Right lobe of liver (tissue), 6 donors: ENCODE data around the gene TNFAIP3. TPM values are rescaled to one million over a fixed set of nuclear protein-coding genes. Genes with fewer than 3 reads are reported as not detected.

Source experiments
- ATAC-seq, 4 donors: fragments of 200-7000 bp; cut with Tn5 transposase; one replicate each; pipeline ENCODE4 v1.9.1; 2020; ENCODE audit warnings: mild to moderate bottlenecking in 4 of 4, moderate library complexity in 4 of 4
- DNase-seq, 3 donors: peaks; one replicate each; pipeline ENCODE4 v3.0.0-alpha.2; 2020
- H3K27ac ChIP-seq, 3 donors: fragments of 200-600 bp; one replicate each; pipeline ENCODE4 v1.8.0; 2022
- H3K27me3 ChIP-seq, 2 donors: fragments of 200-600 bp; one replicate each; pipeline ENCODE4 v1.8.0; 2022
- H3K36me3 ChIP-seq, 4 donors: fragments of 200-600 bp; sonication (generic) in 1 of 4; one replicate each; pipeline versions ENCODE4 v1.5.1 to v1.8.0; 2017 to 2022; ENCODE audit warnings: control low read depth in 1 of 4
- H3K4me1 ChIP-seq, 4 donors: fragments of 200-600 bp; sonication (generic) in 1 of 4; one replicate each; pipeline versions ENCODE4 v1.5.1 to v1.8.0; 2017 to 2022; ENCODE audit warnings: control low read depth in 1 of 4
- H3K4me3 ChIP-seq, 3 donors: fragments of 200-600 bp; one replicate each; pipeline ENCODE4 v1.8.0; 2022
- H3K9me3 ChIP-seq, 4 donors: fragments of 200-600 bp; sonication (generic) in 1 of 4; one replicate each; pipeline versions ENCODE4 v1.5.1 to v1.8.0; 2017 to 2022; ENCODE audit warnings: control low read depth in 1 of 4
- POLR2A ChIP-seq: fragments of 450-650 bp; IDR thresholded peaks from one replicate; pipeline ENCODE4 v1.6.1; 2017; ENCODE audit warnings: antibody characterized with exemption, mild to moderate bottlenecking
- WGBS: methylation state at CpG from one replicate; pipeline ENCODE4 v1.1.6; 2018; ENCODE audit warnings: low coverage, low lambda C conversion rate; ENCODE audit not compliant: insufficient coverage; ENCODE audit errors: missing lambda C conversion rate; 5-methylcytosine and 5-hydroxymethylcytosine counted together
- intact Hi-C, 2 donors: fragments of 100-400 bp; cut with DNase I; formaldehyde crosslinking; loops; one replicate each; pipeline versions ENCODE4 v1.11.2 to v1.14.1; 2022
- total RNA-seq, 6 experiments: library from RNA; depleted of rRNA in 2 of 6; stranded (reverse); fragments of >200 nt in 2 of 6; fragmentation: NEBNext Ultra II Directional in 3 of 6; extraction: Animal tissue kit (Norgen Biotek cat#: 25700) in 3 of 6; gene quantifications; one replicate each; pipeline versions ENCODE4 v1.1.0 to v1.2.4, GENCODE V29; 2016 to 2023
- TF ChIP-seq, protein P1 (sequence below), 4 donors: fragments of 200-600 bp in 3 of 4; fragments of 450-650 bp in 1 of 4; IDR thresholded peaks; one replicate each; pipeline versions ENCODE4 v1.5.1 to v1.8.0; 2016 to 2022; ENCODE audit warnings: antibody characterized with exemption in 4 of 4, mild to moderate bottlenecking in 2 of 4
- donor health status: DM: no; HTN: yes; CAD: no.
- donor health status: DM: no; HTN: no; CAD: no.
- donor health status: DM: no; HTN: no; CAD: no.
- donor health status: DM: no; HTN: yes; CAD: no.
- donor health status: DM: no; HTN: yes; CAD: no.

TNFAIP3 gene
- total RNA-seq, 6 experiments from 2014 or later = 8.3 to 38.1 (median 13.6) TPM

DNA sequence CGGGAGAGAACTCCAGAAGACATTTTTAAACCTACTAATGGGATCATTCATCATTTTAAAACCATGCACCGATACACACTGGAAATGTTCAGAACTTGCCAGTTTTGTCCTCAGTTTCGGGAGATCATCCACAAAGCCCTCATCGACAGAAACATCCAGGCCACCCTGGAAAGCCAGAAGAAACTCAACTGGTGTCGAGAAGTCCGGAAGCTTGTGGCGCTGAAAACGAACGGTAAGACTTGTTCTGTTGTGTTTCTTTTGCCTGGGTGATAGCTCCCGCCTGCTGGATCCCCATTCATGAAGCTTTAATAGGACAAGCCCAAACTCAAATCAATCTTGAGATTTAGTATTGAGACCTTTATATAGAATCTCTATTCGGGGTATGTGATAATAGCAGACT is 4.2 kb downstream of the TNFAIP3 start:
- no peak for ATAC-seq

DNA sequence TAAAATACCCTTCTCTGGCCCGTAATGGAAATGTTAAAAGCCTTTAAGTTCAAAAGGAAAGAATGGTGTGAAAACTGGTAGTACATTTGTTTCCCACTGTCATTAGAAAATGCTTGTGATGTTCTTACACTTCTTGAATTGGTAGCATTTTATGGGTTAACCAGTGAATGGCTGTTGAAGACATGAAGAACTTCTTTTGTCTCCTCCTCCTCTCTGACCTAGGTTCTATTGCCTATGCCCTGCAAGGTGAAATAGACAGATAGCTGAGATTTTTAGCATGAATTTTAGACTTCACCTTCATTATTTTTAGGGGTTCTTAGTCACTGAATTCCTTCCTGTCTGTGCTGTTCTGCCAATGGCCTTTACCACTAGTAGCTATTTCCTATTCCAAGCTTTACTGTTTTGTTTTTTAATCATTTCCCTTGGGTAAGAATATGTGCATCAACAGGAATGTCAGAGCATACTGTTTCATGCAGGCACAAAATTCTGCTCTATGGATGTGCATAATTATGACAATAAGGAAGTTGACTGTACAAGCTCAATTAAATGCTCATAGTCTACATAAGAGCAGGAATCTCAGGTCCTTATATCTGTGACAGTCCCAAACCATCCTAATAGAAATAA is 4.9 kb downstream of the TNFAIP3 start:
- DNase-seq (no peak), ATAC-seq (no peak)
- Histone ChIP-seq H3K4me1 (peaks cover 0 to 48% (median 7%) of the 10 kb centered on the region in 4 donors), H3K9me3 (no peaks in the 10 kb centered on the region), H3K36me3 (peaks cover 0 to 24% (median 14%) of the 10 kb centered on the region in 4 donors), H3K4me3 (no peak overlapping the region), H3K27ac (peak overlapping the region in 2 of 3 donors; percentile 18 to 59), H3K27me3 (no peaks in the 10 kb centered on the region)
- 75% methylated on average over 1 of the region's 1 CpG for WGBS
- intact Hi-C loops = no loop called here
- TF ChIP-seq, protein P1, sequence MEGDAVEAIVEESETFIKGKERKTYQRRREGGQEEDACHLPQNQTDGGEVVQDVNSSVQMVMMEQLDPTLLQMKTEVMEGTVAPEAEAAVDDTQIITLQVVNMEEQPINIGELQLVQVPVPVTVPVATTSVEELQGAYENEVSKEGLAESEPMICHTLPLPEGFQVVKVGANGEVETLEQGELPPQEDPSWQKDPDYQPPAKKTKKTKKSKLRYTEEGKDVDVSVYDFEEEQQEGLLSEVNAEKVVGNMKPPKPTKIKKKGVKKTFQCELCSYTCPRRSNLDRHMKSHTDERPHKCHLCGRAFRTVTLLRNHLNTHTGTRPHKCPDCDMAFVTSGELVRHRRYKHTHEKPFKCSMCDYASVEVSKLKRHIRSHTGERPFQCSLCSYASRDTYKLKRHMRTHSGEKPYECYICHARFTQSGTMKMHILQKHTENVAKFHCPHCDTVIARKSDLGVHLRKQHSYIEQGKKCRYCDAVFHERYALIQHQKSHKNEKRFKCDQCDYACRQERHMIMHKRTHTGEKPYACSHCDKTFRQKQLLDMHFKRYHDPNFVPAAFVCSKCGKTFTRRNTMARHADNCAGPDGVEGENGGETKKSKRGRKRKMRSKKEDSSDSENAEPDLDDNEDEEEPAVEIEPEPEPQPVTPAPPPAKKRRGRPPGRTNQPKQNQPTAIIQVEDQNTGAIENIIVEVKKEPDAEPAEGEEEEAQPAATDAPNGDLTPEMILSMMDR (IDR thresholded peaks at IDR 0.05) = no peak
- TF ChIP-seq POLR2A = no peak

More for the DNA sequence above, 4.2 kb downstream of the TNFAIP3 start:
- no peak for DNase-seq
- no peaks in the 10 kb centered on the region for H3K27me3 ChIP-seq
- H3K4me1 ChIP-seq = peaks cover 0 to 51% (median 7%) of the 10 kb centered on the region in 4 donors
- H3K27ac ChIP-seq = no peak overlapping the region
- H3K36me3 ChIP-seq = peaks cover 0 to 17% (median 7%) of the 10 kb centered on the region in 4 donors
- H3K9me3 ChIP-seq = no peaks in the 10 kb centered on the region
- H3K4me3 ChIP-seq = peak overlapping the region in 1 of 3 donors; percentile 26
- 77% methylated on average over 5 of the region's 11 CpGs for WGBS
- TF ChIP-seq, protein P1 (IDR thresholded peaks at IDR 0.05) = no peak
- no peak for TF ChIP-seq POLR2A
- intact Hi-C loops = no loop called here

DNA sequence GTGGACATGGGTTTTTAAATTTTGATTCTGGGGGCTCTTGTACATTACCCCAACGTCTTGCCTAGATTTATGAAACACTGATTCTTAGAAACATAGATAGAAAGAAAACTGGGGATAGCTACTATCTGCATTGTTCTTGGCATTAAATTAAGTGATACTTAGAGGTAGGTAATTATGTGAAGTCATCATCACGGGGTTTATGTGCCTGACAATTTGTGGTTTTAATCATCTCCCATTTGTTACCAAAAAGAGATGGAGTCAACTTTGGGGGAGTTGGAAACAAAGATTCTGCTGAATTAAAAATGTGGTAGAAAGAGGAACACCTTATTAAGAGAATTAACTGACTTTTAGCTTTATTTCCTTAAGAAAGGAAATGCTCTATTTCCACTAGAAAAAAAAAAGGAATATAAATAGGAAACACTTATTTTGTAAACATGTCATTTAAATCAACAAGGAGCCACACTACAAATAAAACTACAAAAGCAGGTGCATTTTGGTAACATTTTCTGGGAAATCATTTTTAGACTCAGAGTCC is 5.6 kb downstream of the TNFAIP3 start:
- Histone ChIP-seq H3K9me3 (no peaks in the 10 kb centered on the region), H3K27ac (peak overlapping the region; percentile 18 to 59 (median 48)), H3K27me3 (no peaks in the 10 kb centered on the region), H3K36me3 (peaks cover 0 to 31% (median 19%) of the 10 kb centered on the region in 4 donors), H3K4me3 (peak overlapping the region in 1 of 3 donors; percentile 15), H3K4me1 (peaks cover 0 to 48% (median 7%) of the 10 kb centered on the region in 4 donors)
- 42% methylated on average over 2 of the region's 2 CpGs for WGBS
- DNase-seq (no peak), ATAC-seq (no peak)
- intact Hi-C loops = no loop called here
- no peak for TF ChIP-seq POLR2A
- TF ChIP-seq, protein P1 (IDR thresholded peaks at IDR 0.05) = no peak

DNA sequence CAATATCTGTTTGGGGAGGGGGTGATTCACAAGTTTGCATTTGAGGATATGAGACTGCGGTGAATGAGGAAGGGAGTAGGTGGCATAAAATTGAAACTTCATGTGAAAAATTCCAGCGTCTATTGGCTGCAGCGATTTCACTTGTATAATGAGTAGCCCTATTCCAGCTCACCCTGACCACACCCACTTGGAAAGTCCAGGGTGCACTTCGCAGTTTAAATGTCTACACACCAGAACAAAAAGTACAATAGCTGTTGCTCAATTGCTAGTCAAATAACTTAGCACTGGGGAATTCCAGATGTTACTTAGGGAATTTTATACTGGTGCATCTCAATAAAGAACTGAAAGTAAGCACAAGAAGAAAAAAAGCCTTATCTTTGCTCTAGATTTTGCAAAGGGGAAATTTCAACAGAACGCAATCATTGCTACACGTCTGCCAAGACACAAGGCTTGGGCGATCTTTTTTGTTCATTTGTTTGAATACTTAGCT is 6.3 kb downstream of the TNFAIP3 start:
- Histone ChIP-seq H3K36me3 (peaks cover 0 to 37% (median 23%) of the 10 kb centered on the region in 4 donors), H3K4me1 (peaks cover 0 to 48% (median 7%) of the 10 kb centered on the region in 4 donors), H3K9me3 (no peaks in the 10 kb centered on the region), H3K27ac (peak overlapping the region; percentile 18 to 59 (median 48)), H3K27me3 (no peaks in the 10 kb centered on the region), H3K4me3 (peak overlapping the region in 1 of 3 donors; percentile 15)
- 0% methylated on average over 7 of the region's 7 CpGs for WGBS
- TF ChIP-seq, protein P1 (IDR thresholded peaks at IDR 0.05) = no peak
- TF ChIP-seq POLR2A = peak; percentile 47
- peak; percentile 73 to 90 (median 80) for DNase-seq
- peak; percentile 81 to 95 (median 91) for ATAC-seq
- intact Hi-C loops = no loop called here
